WTC11 (cell line): ENCODE measurements around the gene SNX1. TPM values are rescaled to one million over a fixed set of nuclear protein-coding genes. Genes with fewer than 3 reads are reported as not detected.

Experiments
- ATAC-seq: fragments of 200-7000 bp; cut with Tn5 transposase; 2 replicates; pipeline ENCODE4 v1.10.0; 2021; ENCODE audit warnings: mild to moderate bottlenecking, moderate library complexity
- CTCF ChIA-PET: fragments of 300-600 bp; sonication (Branson Sonifier 250); formaldehyde crosslinking; loops from one replicate; lab custom pipeline; 2021; ENCODE audit warnings: antibody characterized with exemption; lab: Charles Lee
- POLR2A ChIA-PET: fragments of 350-600 bp; sonication (Branson Sonifier 250); formaldehyde crosslinking; loops from one replicate; lab custom pipeline; 2021; ENCODE audit warnings: antibody characterized with exemption; lab: Charles Lee
- DNase-seq: peaks from one replicate; pipeline ENCODE4 v3.0.0; 2021; ENCODE audit warnings: low spot score
- H3K27ac Mint-ChIP-seq: 2 replicates; pipeline ENCODE4 v1.8.0; 2021; ENCODE audit warnings: mixed read lengths
- H3K27me3 Mint-ChIP-seq: 2 replicates; pipeline ENCODE4 v1.8.0; 2021; ENCODE audit warnings: low read depth, mild to moderate bottlenecking, moderate library complexity, mixed read lengths
- H3K36me3 Mint-ChIP-seq: 2 replicates; pipeline ENCODE4 v1.8.0; 2021; ENCODE audit warnings: mixed read lengths
- H3K4me1 Mint-ChIP-seq: 2 replicates; pipeline ENCODE4 v1.8.0; 2022; ENCODE audit warnings: mixed read lengths
- H3K4me3 Mint-ChIP-seq: 2 replicates; pipeline ENCODE4 v1.8.0; 2021; ENCODE audit warnings: mild to moderate bottlenecking, moderate library complexity, mixed read lengths
- H3K9me3 Mint-ChIP-seq: 2 replicates; pipeline ENCODE4 v1.8.0; 2021; ENCODE audit warnings: mixed read lengths
- CTCF ChIP-seq: fragments of 200-600 bp; IDR thresholded peaks from 2 replicates; pipeline ENCODE4 v1.8.0; 2022; ENCODE audit warnings: antibody characterized with exemption
- E2F1 ChIP-seq: sonication (generic); formaldehyde crosslinking; IDR thresholded peaks from 2 replicates; pipeline ENCODE4 v1.8.0; 2022; ENCODE audit warnings: mild to moderate bottlenecking, missing genetic modification reagents
- ERG ChIP-seq: fragments of 250-450 bp; sonication (Bioruptor Pico); IDR thresholded peaks from 2 replicates; pipeline ENCODE4 v1.8.0; 2021; ENCODE audit warnings: mild to moderate bottlenecking
- ESRRA ChIP-seq: sonication (generic); formaldehyde crosslinking; IDR thresholded peaks from 2 replicates; pipeline ENCODE4 v1.8.1; 2022; ENCODE audit warnings: mild to moderate bottlenecking, missing genetic modification reagents, borderline replicate concordance
- FOXK1 ChIP-seq: sonication (generic); formaldehyde crosslinking; IDR thresholded peaks from 2 replicates; pipeline ENCODE4 v1.8.0; 2022; ENCODE audit warnings: mild to moderate bottlenecking, moderate library complexity, missing genetic modification reagents
- GTF2I ChIP-seq: fragments of 250-450 bp; sonication (Bioruptor Pico); conservative IDR thresholded peaks from 2 replicates; pipeline ENCODE4 v1.4.0; 2021; ENCODE audit warnings: mild to moderate bottlenecking
- NFE2L1 ChIP-seq: sonication (generic); formaldehyde crosslinking; IDR thresholded peaks from 2 replicates; pipeline ENCODE4 v1.8.1; 2023; ENCODE audit warnings: missing genetic modification reagents
- NR1H2 ChIP-seq: sonication (generic); formaldehyde crosslinking; IDR thresholded peaks from 2 replicates; pipeline ENCODE4 v1.9.0; 2021; ENCODE audit warnings: mild to moderate bottlenecking, moderate library complexity, missing genetic modification reagents
- OVOL2 ChIP-seq: fragments of 250-450 bp; sonication (Bioruptor Pico); IDR thresholded peaks from 2 replicates; pipeline ENCODE4 v1.9.0; 2021; ENCODE audit warnings: mild to moderate bottlenecking, borderline replicate concordance
- TEAD1 ChIP-seq: sonication (generic); formaldehyde crosslinking; IDR thresholded peaks from 2 replicates; pipeline ENCODE4 v1.8.0; 2022; ENCODE audit warnings: mild to moderate bottlenecking, missing genetic modification reagents
- TEAD4 ChIP-seq: sonication (generic); formaldehyde crosslinking; IDR thresholded peaks from 2 replicates; pipeline ENCODE4 v1.8.0; 2022; ENCODE audit warnings: mild to moderate bottlenecking, missing genetic modification reagents
- ZNF219 ChIP-seq: sonication (generic); formaldehyde crosslinking; IDR thresholded peaks from 2 replicates; pipeline ENCODE4 v1.8.0; 2023; ENCODE audit warnings: missing genetic modification reagents, mild to moderate bottlenecking, borderline replicate concordance
- ZNF396 ChIP-seq: fragments of 250-450 bp; sonication (Bioruptor Pico); IDR thresholded peaks from 2 replicates; pipeline ENCODE4 v1.8.0; 2021; ENCODE audit warnings: mild to moderate bottlenecking, moderate library complexity, borderline replicate concordance
- total RNA-seq: library from RNA; stranded (reverse); gene quantifications from 3 replicates; pipeline ENCODE4 v1.2.3, GENCODE V29; 2021
- TF ChIP-seq, protein P1 (sequence below): sonication (generic); formaldehyde crosslinking; IDR thresholded peaks from 2 replicates; pipeline ENCODE4 v1.8.1; 2023; ENCODE audit warnings: mild to moderate bottlenecking, missing genetic modification reagents, moderate library complexity
- TF ChIP-seq, protein P2 (sequence below): sonication (generic); formaldehyde crosslinking; conservative IDR thresholded peaks from 2 replicates; pipeline ENCODE4 v1.8.1; 2022; ENCODE audit warnings: mild to moderate bottlenecking, missing genetic modification reagents
- TF ChIP-seq, protein P3 (sequence below): sonication (generic); formaldehyde crosslinking; IDR thresholded peaks from 2 replicates; pipeline ENCODE4 v1.8.1; 2022; ENCODE audit warnings: low read depth, mild to moderate bottlenecking, moderate library complexity, missing genetic modification reagents, borderline replicate concordance
- TF ChIP-seq, protein P4 (sequence below): sonication (generic); formaldehyde crosslinking; IDR thresholded peaks from 2 replicates; pipeline ENCODE4 v1.8.1; 2023; ENCODE audit warnings: mild to moderate bottlenecking, missing genetic modification reagents, moderate library complexity
- TF ChIP-seq, protein P5 (sequence below): sonication (generic); formaldehyde crosslinking; IDR thresholded peaks from 2 replicates; pipeline ENCODE4 v1.8.0; 2023; ENCODE audit warnings: missing genetic modification reagents, mild to moderate bottlenecking, borderline replicate concordance
- TF ChIP-seq, protein P6 (sequence below): sonication (generic); formaldehyde crosslinking; IDR thresholded peaks from 2 replicates; pipeline ENCODE4 v1.8.1; 2022; ENCODE audit warnings: low read depth, missing genetic modification reagents, borderline replicate concordance

Gene SNX1
- total RNA-seq, 1 experiment from 2014 or later, result 65.7 TPM

- Mint-ChIP-seq H3K27ac (no peak overlapping the region), H3K4me3 (no peak overlapping the region), H3K9me3 (no peaks in the 10 kb centered on the region), H3K36me3 (peaks cover under 1% of the 10 kb centered on the region; the same call in 1 of the 2 replicates), H3K4me1 (no peaks in the 10 kb centered on the region), H3K27me3 (no peaks in the 10 kb centered on the region)
- ChIA-PET POLR2A (interaction anchor here (0.6 kb wide), 1 partner anchor 227 kb away, joined by 4 read pairs; no protein-coding TSS in a partner anchor), CTCF (interaction anchor here (0.6 to 4.9 kb wide), 3 partner anchors 10 to 225 kb away, joined by 3 to 39 read pairs (median 3); no protein-coding TSS in a partner anchor)
- TF ChIP-seq, protein P1, sequence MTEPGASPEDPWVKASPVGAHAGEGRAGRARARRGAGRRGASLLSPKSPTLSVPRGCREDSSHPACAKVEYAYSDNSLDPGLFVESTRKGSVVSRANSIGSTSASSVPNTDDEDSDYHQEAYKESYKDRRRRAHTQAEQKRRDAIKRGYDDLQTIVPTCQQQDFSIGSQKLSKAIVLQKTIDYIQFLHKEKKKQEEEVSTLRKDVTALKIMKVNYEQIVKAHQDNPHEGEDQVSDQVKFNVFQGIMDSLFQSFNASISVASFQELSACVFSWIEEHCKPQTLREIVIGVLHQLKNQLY, result no peak
- TF ChIP-seq FOXK1 (CRISPR knock-in tag) (no peak), CTCF (no peak), ESRRA (CRISPR knock-in tag) (no peak), ZNF396 (no peak), GTF2I (no peak), E2F1 (CRISPR knock-in tag) (no peak)
- TF ChIP-seq, protein P2, sequence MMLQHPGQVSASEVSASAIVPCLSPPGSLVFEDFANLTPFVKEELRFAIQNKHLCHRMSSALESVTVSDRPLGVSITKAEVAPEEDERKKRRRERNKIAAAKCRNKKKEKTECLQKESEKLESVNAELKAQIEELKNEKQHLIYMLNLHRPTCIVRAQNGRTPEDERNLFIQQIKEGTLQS (CRISPR knock-in tag), result no peak
- TF ChIP-seq, protein P3, sequence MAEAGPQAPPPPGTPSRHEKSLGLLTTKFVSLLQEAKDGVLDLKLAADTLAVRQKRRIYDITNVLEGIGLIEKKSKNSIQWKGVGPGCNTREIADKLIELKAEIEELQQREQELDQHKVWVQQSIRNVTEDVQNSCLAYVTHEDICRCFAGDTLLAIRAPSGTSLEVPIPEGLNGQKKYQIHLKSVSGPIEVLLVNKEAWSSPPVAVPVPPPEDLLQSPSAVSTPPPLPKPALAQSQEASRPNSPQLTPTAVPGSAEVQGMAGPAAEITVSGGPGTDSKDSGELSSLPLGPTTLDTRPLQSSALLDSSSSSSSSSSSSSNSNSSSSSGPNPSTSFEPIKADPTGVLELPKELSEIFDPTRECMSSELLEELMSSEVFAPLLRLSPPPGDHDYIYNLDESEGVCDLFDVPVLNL, result no peak
- TF ChIP-seq, protein P4, sequence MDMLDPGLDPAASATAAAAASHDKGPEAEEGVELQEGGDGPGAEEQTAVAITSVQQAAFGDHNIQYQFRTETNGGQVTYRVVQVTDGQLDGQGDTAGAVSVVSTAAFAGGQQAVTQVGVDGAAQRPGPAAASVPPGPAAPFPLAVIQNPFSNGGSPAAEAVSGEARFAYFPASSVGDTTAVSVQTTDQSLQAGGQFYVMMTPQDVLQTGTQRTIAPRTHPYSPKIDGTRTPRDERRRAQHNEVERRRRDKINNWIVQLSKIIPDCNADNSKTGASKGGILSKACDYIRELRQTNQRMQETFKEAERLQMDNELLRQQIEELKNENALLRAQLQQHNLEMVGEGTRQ (CRISPR knock-in tag), result no peak
- TF ChIP-seq, protein P5, sequence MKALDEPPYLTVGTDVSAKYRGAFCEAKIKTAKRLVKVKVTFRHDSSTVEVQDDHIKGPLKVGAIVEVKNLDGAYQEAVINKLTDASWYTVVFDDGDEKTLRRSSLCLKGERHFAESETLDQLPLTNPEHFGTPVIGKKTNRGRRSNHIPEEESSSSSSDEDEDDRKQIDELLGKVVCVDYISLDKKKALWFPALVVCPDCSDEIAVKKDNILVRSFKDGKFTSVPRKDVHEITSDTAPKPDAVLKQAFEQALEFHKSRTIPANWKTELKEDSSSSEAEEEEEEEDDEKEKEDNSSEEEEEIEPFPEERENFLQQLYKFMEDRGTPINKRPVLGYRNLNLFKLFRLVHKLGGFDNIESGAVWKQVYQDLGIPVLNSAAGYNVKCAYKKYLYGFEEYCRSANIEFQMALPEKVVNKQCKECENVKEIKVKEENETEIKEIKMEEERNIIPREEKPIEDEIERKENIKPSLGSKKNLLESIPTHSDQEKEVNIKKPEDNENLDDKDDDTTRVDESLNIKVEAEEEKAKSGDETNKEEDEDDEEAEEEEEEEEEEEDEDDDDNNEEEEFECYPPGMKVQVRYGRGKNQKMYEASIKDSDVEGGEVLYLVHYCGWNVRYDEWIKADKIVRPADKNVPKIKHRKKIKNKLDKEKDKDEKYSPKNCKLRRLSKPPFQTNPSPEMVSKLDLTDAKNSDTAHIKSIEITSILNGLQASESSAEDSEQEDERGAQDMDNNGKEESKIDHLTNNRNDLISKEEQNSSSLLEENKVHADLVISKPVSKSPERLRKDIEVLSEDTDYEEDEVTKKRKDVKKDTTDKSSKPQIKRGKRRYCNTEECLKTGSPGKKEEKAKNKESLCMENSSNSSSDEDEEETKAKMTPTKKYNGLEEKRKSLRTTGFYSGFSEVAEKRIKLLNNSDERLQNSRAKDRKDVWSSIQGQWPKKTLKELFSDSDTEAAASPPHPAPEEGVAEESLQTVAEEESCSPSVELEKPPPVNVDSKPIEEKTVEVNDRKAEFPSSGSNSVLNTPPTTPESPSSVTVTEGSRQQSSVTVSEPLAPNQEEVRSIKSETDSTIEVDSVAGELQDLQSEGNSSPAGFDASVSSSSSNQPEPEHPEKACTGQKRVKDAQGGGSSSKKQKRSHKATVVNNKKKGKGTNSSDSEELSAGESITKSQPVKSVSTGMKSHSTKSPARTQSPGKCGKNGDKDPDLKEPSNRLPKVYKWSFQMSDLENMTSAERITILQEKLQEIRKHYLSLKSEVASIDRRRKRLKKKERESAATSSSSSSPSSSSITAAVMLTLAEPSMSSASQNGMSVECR (CRISPR knock-in tag), result no peak
- peak; percentile 43 for ATAC-seq
- no peak for DNase-seq
These were observed 47.5 kb downstream of the SNX1 start for GRCh38 chr15:64143276-64143675.

DNA sequence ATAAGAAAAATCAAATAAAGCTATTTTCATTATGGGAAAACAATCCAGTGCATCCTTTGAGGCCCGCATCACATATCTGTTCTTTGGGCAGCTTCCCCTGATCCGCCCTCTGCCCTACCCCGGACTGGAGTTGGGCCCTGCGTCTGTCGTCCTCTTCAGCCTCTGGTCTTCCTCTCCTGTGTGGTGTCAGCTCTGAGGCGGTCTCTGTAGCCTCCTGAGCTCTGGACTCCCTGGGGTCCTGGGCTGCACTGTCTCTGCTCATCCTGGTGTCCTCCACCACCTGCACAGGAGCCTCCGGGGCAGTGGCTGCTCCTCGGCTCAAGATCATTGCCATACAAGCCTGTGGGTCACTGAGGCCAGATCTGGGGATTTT lies 48.4 kb downstream of the SNX1 start:
- DNase-seq, result no peak
- no peak for TF ChIP-seq TEAD4
- TF ChIP-seq ERG, result no peak
- TF ChIP-seq NFE2L1, result no peak
- no peak for TF ChIP-seq ZNF219
- no peak for TF ChIP-seq NR1H2 (CRISPR knock-in tag)
- no peak for TF ChIP-seq TEAD1 (CRISPR knock-in tag)
- TF ChIP-seq, protein P6, sequence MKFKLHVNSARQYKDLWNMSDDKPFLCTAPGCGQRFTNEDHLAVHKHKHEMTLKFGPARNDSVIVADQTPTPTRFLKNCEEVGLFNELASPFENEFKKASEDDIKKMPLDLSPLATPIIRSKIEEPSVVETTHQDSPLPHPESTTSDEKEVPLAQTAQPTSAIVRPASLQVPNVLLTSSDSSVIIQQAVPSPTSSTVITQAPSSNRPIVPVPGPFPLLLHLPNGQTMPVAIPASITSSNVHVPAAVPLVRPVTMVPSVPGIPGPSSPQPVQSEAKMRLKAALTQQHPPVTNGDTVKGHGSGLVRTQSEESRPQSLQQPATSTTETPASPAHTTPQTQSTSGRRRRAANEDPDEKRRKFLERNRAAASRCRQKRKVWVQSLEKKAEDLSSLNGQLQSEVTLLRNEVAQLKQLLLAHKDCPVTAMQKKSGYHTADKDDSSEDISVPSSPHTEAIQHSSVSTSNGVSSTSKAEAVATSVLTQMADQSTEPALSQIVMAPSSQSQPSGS (CRISPR knock-in tag), result no peak
- TF ChIP-seq, protein P3, result no peak
- TF ChIP-seq OVOL2 (CRISPR knock-in tag), result no peak
- H3K36me3 Mint-ChIP-seq, result no peaks in the 10 kb centered on the region
- POLR2A ChIA-PET, result no interaction called here
- H3K4me1 Mint-ChIP-seq, result no peaks in the 10 kb centered on the region
- H3K4me3 Mint-ChIP-seq, result no peak overlapping the region
- H3K9me3 Mint-ChIP-seq, result no peaks in the 10 kb centered on the region
- CTCF ChIA-PET, result interaction anchor here (0.9 to 4.9 kb wide), 3 partner anchors 9 to 226 kb away, joined by 3 to 39 read pairs (median 3); partner anchors contain the start of gene CIAO2A
- no peak overlapping the region for H3K27ac Mint-ChIP-seq
- H3K27me3 Mint-ChIP-seq, result no peaks in the 10 kb centered on the region
- ATAC-seq, result no peak
